GM19351 (cell line): Measurements from ENCODE around the gene TSPAN14.
A peak's percentile ranks its signal among the peaks of the same experiment; 100 is the strongest.
"Not testable (repeated sequence)": the region's sequence is repeated elsewhere in the genome, so short reads cannot be mapped to it uniquely, and the experiment has no call there.

Experiments used
- ATAC-seq: cut with Tn5 transposase; IDR thresholded peaks from one replicate; pipeline ENCODE4 v1.9.1; 2021; ENCODE audit warnings: mild to moderate bottlenecking, moderate library complexity; ENCODE audit not compliant: unreplicated experiment

TSPAN14 gene

GRCh38 chr10:80520661-80521470, 66.8 kb downstream of the TSPAN14 start:
- ATAC-seq: no peak

DNA sequence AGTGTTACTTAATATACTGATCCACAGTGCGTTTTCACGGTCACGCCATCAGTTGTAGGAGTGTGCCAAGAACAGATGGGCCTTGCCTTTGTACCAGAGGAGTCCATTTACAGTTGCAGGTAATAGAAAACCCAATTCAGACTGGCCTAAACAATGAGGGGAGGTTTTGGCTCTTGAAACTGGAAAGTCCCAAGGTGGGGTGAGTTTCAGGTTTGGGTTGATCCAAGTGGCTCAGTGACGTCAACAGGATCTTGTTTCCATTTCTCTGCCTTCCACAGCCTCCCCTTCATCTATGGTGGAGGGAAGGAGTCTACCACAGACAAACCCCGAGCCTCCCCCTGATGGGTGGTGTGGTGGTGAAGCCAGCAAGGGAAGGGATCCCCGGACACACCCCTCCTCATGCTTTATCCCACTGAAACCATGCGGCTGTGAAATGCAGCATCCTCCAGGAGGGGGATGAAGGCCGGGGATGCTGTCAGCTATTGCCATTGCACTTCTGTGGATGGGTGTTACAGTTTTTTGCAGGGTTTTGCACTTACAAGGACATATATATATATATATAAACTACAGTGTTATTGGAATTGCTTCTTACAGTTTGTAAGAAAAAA, 68.8 kb downstream of the TSPAN14 start:
- no peak for ATAC-seq

GRCh38 chr10:80523773-80524172, 69.7 kb downstream of the TSPAN14 start:
- no peak for ATAC-seq

- no peak for ATAC-seq
Observed at GRCh38 chr10:80524190-80524909, 70.2 kb downstream of the TSPAN14 start.

DNA sequence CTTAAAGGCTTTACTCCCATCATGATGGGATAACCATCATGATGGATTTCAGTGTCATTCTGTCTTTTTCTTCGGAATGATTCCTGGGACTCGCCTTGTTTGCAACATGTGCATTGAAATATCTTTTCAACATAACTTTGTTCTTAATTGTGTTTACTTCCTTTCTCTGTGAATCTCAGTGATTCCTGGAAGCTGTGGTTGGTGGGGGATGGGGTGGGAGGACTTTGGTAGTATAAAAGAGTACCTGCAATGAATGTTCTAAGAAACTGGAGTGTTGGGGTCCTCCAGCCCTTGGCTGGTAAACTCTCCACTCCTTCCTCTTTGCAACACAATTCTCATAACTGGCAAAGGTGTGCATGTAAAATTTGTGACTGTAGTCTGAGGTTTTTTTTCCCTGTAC, 72.1 kb downstream of the TSPAN14 start:
- ATAC-seq: no peak

DNA sequence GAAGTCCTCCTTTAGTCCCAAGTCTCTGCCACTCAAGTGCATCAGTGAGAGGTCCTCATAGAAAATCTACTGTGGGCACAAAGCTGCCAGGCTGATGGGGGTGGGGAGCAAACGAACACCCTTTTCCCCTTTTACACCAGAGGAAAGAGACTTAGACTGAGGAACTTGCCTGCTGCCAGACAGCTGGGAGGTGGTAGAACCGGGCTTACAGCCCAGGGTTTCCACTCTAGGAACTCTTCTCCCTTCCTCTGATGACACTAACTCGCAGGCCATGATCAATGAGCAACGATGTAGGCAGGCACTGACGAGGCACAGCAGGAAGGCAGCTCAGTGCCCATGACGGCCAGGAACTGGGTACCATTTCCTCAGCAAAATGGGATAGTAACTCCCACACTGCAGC, 72.6 kb downstream of the TSPAN14 start:
- ATAC-seq: no peak

DNA sequence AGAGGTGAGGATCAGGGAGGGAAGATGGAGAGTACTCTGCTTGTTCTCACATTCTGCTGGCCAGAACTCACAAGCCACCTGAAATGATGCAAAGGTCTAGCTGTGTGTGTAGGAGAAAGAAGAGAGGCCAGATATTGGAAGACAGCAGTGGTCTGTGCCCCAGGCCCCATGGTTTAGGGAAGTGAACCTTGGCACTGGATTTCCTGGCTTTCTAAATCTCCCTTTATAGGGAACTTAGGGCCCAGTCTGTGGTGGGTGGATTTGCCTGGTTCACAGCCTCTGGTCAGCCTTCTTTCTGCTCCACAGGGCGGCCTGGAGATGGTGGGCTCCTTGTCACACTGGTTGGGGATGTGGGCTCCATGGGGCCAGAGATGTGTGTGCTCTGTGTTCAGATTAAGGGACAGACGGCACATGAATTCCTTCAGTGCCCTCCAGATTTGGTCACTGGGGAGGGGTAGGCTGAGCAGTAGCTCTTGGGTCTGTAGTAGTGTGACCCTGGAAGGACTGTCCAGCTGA, 74.1 kb downstream of the TSPAN14 start:
- no peak for ATAC-seq

DNA sequence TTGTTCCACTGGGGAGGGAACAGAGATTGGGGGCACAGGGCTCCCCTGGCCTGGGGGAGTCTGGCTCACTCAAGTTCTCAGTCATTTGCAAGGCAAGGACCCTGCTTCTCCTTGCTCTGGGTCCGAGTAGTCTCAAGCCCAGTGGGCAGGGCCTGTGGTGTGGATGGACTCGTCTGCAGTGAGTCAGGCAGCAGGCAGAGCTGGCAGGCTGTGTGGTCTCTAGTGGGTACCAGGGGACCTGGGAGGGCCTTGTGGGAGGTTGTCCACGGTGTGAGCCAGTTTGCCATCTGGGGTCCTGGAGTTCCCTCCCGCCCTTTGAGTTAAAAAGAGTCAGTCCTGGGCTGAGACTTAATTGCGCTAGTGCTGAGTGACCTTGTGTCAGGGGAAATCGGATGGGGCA, 74.8 kb downstream of the TSPAN14 start:
- ATAC-seq: no peak

- ATAC-seq: no peak
Observed at GRCh38 chr10:80529604-80530003, 75.5 kb downstream of the TSPAN14 start.

DNA sequence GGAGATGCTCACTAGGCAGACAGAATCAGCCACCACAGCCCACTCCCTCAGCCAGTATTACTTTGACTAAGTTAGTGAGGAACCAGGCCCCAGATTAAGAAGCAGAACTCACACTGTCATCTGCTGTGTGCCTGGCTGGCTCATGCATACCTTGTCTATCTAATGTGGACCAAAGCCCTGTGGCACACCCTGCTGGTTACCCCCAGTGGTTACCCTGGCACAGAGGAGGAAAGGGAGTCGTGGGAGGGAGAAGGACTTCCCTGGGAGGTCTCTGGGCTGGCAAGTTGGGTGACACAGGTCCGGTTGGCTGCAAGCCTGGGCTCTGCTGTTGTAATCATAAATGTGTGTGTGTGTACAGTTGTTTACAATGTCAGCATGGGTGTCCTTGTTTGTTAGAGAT, 76.1 kb downstream of the TSPAN14 start:
- ATAC-seq: peak; percentile 62

DNA sequence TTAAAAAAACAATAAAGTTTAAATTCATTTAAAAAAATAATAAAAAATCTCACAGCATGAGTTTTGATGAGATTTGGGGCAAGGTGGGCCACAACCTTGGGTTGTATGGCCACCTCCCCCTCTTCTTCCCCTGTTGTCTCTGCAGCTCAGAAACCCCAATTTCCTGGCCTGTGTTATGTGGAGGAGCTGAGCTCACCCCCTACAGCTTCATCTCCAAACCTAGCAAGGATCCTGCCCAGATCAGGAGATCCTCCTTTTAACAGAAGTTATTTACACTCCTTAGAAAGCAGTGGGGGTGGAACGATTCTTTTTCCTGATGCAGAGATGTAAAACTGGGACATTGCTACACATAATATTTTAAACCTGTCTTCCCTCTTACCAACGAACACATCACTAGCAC, 76.7 kb downstream of the TSPAN14 start:
- ATAC-seq: no peak

DNA sequence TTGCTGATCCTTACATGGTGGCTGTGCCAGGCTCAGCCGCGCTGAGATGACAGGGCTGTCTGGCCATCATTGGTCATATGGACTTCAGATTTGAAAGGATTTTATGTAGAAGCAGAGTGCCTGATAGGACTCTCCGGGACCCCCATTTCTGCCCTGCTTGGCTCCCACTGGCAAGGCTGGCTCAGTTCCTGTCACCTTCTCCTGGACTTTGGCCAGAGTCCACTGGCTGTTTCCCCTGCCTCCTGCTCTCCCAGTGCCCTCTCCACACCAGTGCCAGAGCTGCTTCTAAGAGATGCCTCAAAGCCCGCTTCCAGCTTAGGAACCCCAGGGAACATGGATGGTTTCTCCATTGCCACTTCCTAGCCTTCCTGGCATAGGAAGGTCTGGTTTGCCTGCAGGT, 78.5 kb downstream of the TSPAN14 start:
- ATAC-seq: no peak

DNA sequence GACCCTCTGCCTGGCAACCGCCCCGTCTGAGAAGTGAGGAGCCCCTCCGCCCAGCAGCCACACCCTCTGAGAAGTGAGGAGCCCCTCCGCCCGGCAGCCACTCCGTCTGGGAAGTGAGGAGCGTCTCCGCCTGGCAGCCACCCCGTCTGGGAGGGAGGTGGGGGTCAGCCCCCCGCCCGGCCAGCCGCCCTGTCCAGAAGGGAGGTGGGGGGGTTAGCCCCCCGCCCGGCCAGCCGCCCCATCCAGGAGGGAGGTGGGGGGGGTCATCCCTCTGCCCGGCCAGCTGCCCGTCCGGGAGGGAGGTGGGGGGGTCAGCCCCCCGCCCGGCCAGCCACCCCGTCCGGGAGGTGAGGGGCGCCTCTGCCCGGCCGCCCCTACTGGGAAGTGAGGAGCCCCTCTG, 79.9 kb downstream of the TSPAN14 start:
- ATAC-seq: not testable (repeated sequence)

DNA sequence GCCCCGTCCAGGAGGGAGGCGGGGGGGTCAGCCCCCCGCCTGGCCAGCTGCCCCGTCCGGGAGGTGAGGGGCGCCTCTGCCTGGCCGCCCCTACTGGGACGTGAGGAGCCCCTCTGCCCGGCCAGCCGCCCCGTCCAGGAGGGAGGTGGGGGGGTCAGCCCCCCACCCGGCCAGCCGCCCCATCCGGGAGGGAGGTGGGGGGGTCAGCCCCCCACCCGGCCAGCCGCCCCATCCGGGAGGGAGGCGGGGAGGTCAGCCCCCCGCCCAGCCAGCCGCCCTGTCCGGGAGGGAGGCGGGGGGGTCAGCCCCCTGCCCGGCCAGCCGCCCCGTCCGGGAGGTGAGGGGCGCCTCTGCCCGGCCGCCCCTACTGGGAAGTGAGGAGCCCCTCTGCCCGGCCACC, 80.5 kb downstream of the TSPAN14 start:
- ATAC-seq: not testable (repeated sequence)

DNA sequence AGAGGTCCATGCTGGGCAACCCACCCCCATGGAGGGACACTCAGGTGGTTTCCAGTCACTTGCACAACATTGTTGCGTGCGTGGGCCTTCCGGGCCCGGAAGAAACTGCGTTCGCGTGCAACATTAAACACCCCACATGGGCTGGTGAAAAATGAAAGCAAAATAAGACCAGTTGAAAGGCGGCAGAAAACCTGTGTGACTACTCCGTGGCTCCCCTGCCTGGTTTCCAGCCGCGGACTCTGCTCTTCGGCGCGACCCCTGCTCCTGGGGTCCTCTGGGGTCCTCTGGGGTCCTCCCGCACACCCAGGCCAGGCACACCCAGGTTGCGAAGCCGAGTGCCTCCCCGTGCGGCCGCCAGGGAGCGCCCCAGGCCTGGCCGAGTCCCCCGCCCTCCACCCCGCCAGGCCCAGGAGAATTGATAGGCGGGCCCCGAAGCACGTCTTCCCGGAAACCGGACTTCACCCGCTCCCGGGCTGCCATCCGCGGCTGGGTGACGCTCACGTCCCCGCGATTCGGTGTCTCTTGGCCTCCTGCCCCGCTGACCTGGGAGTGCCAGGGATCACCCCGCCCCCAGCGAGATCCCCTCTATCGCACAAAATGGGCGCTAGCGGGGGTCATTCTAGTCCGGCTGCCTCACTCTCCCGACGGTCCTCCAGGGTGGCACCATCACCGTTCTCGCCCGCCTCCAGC, 81.7 kb downstream of the TSPAN14 start:
- ATAC-seq: peak; percentile 78

- ATAC-seq: no peak
Observed at GRCh38 chr10:80536361-80536835, 82.3 kb downstream of the TSPAN14 start.

GRCh38 chr10:80537086-80537735, 83.1 kb downstream of the TSPAN14 start:
- no peak for ATAC-seq

- ATAC-seq: no peak
Observed at GRCh38 chr10:80537736-80538480, 83.8 kb downstream of the TSPAN14 start, which contains the start of gene SH2D4B. SH2D4B (plus strand) TSS chr10:80537902; CDS start chr10:80538332, 430 bp downstream.

DNA sequence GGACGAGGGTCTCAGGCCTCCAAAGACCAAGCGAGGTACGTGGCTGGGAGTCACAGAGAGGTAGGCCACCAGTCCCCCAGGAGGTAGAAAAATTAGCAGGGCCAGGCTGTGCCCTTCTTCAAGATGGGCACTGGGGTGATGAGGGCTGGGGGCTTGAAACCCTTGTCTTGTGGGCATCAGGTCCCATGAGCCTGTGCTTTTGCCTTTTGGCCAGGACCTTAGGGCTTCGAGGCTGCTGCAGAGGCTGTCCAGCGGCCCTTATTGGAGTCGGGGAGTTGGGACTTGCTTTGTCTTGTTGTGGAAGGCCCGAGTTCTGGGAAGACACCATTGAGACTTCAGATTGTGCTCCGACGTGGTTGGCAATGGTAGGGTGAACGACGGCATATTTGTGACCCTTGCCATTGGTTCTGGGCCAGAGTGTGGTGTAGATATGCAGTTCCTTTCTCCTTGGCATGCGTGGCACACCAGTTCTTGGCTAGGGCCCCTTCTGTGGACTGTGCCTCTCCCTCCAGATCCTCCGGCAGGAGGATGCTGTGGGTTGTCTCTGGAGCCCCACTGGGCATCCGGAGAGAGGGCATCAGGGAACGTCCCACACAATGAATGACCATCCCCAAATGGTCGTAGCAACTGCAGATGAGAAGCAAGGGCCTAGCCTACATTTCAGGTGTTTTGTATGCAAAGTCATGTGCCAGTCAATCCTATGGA, 84.5 kb downstream of the TSPAN14 start:
- no peak for ATAC-seq
